GM15510 (cell line): ENCODE results near the gene ZNF827.

Experiments
- POLR2A ChIP-seq: IDR thresholded peaks from 3 replicates; pipeline ENCODE4 v1.6.1; 2011; ENCODE audit warnings: borderline replicate concordance; ENCODE audit not compliant: insufficient read length; ENCODE audit errors: extremely low read depth

ZNF827 gene

DNA sequence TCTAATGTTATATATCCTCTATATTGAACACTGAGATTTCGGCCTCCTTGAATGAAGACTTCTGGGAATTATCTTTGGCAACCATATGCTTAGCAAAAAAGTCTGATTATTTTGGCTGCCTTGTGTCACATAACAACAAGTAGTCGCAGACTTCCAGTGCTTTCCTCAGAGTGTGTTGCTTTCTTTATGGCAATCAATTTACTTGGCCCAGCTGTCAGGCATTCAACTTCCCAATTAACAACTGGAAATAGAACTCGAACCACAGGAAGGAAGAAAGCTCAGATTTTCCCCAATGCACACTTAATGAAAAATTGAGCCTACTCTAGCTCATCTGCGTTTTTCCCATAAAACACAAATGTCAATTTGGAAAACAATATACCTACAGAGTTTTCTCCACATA, 71.6 kb downstream of the ZNF827 start:
- no peak for TF ChIP-seq POLR2A

DNA sequence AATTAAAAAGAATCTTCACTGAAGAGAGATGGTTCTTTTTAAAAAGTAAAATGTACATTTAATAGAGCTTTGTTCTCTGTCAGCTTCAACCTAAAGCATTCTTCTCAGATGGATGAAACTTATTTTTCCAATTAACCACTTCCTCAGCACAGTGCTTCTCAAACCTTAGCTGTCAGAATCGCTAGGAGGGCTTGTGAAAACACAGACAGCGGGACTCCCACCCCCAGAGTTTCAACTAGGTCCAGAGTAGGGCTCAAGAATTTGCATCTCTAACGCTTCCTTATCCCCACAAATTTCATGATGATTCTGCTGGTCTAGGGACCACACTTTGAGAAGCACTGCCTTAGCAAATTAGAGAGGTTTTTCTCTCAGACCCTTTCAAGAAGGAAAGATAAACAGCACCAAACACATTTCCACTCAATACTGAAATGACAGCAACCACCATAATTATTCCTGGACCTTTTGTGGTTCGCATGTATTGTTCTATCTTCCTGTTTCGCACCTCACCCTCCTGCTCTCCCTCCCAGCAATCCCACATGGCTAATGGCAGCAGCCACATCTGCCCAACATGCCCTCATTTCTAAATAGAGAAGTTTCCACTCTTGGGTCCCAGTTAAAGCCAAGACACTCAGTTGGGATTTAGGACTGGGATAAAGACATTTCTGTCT, 73.2 kb downstream of the ZNF827 start:
- no peak for TF ChIP-seq POLR2A

GRCh38 chr4:145863191-145863590, 75.4 kb downstream of the ZNF827 start:
- TF ChIP-seq POLR2A, result no peak

DNA sequence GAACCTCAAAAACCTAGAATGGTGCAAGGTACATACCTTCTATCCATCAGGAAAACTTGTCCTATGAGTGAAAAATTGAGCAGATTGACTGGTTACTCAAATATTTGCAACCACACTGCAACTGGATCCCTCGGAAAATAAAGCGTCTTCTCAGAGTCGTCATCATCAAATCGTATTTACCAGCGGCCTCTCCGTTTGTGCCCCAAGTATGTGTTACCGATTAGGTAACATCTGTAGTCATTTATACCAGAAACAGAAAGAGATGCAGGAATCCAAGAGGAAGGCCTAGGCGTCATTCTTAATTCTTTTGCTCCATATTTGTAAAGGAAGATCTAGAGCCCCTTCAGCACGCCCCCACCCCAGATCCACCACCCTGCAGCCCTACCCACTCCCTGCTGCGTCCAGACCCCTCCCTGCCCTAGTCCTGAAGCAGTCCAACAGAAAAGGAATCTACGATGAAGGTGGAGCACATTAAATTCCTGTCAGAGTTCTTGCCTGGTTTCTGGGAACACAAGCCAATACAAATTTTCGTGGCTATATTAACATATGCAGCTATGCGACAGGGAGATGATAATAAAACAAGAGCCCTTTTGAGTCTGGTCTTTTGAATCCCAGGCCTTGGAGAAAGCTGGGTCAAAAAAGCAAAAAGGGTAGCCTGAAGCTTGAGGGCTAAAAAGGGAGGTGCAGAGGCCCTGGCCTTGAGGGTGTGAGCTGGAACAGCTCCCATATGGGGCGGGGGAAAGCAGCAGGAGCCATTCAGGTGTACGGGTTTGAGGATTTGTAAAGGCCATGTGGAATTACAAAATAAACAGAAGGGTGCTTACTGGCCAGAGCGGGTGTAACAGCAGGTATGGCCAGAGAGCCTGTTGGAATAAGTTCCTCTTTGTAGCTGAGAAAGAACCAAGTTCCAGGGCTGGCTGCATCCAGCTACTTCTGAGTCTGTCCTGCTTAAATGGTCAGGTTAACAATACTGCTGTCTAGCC, 77.0 kb downstream of the ZNF827 start:
- no peak for TF ChIP-seq POLR2A

GRCh38 chr4:145860897-145861296, 77.7 kb downstream of the ZNF827 start:
- no peak for TF ChIP-seq POLR2A

GRCh38 chr4:145860446-145860845, 78.2 kb downstream of the ZNF827 start:
- no peak for TF ChIP-seq POLR2A

- TF ChIP-seq POLR2A, result no peak
Measured at GRCh38 chr4:145859926-145860325, 78.7 kb downstream of the ZNF827 start.

DNA sequence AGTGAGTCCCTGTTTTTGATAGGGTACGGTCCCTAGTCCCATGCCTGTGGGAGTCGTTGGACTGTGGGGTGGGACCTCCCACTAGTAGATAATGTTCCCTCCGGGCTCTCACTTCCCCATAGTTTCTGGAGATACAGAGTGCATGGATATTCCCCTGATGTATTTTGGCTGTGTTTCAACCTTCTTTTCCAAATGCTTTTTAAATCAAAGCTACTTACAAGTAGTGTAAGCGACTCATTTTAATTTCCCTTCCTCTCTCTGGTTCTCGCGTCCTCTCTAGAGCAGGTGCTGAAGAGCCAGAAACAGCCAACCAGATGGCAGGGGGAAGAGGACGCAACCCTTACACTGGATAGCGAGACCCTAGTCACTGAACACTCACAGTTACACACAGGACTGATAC, 79.2 kb downstream of the ZNF827 start:
- TF ChIP-seq POLR2A, result no peak

DNA sequence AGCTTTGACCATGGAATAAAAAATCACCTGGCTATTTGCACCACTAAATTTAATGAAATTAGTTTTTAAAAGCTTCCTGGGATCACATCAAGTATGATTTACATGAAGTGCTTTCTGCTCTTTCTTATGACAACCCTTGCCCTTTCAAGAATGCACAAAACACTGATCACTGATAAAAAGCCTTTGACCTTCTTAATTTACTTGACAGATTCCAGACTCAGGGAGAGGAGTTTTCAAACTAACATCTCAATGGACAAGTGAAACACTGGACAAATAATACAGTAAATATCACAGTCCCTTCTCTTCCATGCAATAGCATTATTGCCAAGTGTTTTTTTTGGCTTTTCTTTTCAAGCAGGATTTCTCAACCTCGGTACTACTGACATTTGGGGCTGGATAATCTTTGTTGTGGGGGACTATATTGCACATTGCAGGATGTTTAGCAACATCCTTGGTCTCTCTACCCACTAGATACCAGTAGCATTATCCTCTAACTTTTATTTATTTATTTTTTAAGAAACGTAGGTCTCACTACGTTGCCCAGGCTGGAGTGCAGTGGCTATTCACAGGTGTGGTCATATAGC, 86.3 kb downstream of the ZNF827 start:
- no peak for TF ChIP-seq POLR2A

DNA sequence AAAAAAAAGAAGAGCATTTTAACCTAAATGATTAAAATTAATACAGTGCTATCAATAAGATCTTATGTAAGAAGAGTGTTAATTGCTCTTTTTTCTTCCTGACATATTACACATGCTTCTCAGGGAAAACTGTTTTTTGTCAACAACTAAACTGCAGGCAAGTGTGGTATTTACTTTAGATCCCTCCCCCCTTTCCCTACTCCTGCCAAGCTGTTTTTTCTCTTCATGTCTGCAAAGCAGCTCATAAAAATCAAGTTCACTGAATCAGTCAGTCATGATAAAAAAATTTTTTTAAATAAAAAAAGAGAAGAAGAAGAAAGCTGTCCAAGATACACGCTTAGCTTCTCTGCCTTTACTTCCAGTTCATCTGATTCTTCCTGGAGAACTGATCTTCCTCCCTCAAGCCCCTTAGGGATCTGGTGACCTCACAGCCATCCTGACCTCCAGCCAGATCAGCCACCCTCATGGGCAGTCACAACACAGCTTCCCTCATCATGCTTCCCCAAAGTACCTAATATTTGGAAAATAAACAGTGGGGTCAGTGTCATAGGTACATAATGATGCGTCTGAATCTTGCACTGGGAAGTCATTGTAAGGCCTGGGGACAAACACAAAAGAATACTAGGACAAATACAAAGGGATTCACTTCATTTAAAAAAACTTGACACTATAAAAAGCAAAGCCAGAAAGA, 87.0 kb downstream of the ZNF827 start:
- TF ChIP-seq POLR2A, result no peak

- TF ChIP-seq POLR2A, result no peak
Measured at GRCh38 chr4:145847764-145848163, 90.9 kb downstream of the ZNF827 start.

DNA sequence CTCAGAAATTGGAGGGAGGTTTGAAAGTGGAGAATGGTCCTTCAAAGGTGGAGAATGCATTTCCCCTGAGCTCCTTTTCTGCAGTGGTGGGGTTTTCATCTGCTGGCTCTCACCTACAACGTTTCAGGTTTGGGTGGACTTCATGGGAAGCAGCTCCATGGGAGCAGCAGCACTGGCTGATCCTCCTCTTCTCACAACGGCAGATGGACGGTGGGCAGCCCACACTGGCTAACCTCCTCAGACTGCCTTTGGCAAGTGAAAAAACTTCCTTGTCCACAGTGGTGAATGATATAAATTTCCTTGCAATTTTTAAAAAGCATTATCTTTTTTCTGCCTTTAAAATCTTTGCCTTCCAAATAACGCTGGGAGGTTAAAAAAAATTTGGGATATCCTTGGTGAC, 93.5 kb downstream of the ZNF827 start:
- TF ChIP-seq POLR2A, result no peak

GRCh38 chr4:145843639-145844038, 95.0 kb downstream of the ZNF827 start:
- TF ChIP-seq POLR2A, result no peak

DNA sequence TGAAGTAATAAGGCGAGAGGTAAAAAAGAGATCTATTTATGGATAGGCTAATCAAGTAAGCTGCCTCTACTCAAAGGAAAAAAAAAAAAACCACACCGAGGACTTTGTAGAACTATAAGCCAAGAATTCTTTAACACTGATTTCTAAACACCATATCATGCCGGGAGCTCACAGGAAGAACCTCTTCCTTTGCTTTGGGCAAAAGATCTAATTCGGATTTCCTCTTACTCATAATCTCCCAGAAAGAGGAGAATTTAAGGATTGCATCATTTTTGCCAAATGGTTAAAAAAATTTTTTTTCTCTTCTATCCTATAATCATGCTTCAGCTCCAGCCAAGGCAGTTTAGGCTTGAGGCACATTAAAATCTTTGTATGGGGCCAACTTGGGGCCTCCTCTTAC, 95.5 kb downstream of the ZNF827 start:
- no peak for TF ChIP-seq POLR2A

- TF ChIP-seq POLR2A, result no peak
Measured at GRCh38 chr4:145842224-145842887, 96.3 kb downstream of the ZNF827 start.

- TF ChIP-seq POLR2A, result no peak
Measured at GRCh38 chr4:145840801-145841200, 97.8 kb downstream of the ZNF827 start.
